GM12892 (cell line): ENCODE measurements around the gene SEMA6D.

ENCODE experiments used
- DNase-seq: peaks from one replicate; pipeline ENCODE4 v3.0.0; 2011; ENCODE audit not compliant: insufficient read length
- FAIRE-seq: peaks from 2 replicates; lab custom pipeline; 2011; peaks lifted over from hg19 to GRCh38; lab: Jason Lieb, UNC
- POLR2A ChIP-seq: IDR thresholded peaks from 2 replicates; pipeline ENCODE4 v1.6.1; 2011; ENCODE audit warnings: low read depth, low read length, control low read depth
- POLR2AphosphoS5 ChIP-seq: IDR thresholded peaks from 2 replicates; pipeline ENCODE4 v1.6.1; 2011; ENCODE audit warnings: low read depth, low read length, control low read depth
- TAF1 ChIP-seq: IDR thresholded peaks from 2 replicates; pipeline ENCODE4 v1.6.1; 2011; ENCODE audit warnings: low read depth, mild to moderate bottlenecking, control low read depth, low read length, borderline replicate concordance

The SEMA6D gene

GRCh38 chr15:47819158-47819557 lies 101.9 kb downstream of the SEMA6D start:
- TF ChIP-seq POLR2AphosphoS5 (no peak), POLR2A (no peak), TAF1 (no peak)
- FAIRE-seq = no peak
- DNase-seq = no peak

GRCh38 chr15:47820057-47820746 lies 102.9 kb downstream of the SEMA6D start:
- TF ChIP-seq TAF1 (no peak), POLR2A (no peak), POLR2AphosphoS5 (no peak)
- FAIRE-seq = no peak
- DNase-seq = no peak

GRCh38 chr15:47820747-47821319 lies 103.5 kb downstream of the SEMA6D start:
- TF ChIP-seq TAF1 (no peak), POLR2A (no peak), POLR2AphosphoS5 (no peak)
- FAIRE-seq = no peak
- no peak for DNase-seq

- FAIRE-seq (no peak), DNase-seq (no peak)
- TF ChIP-seq TAF1 = no peak
- TF ChIP-seq POLR2A = no peak
- no peak for TF ChIP-seq POLR2AphosphoS5
These were observed 104.7 kb downstream of the SEMA6D start for GRCh38 chr15:47822048-47822447.
